Astrocyte (in vitro differentiated cells and primary cell): Measurements from ENCODE around the gene LRMDA.

Source experiments
- EZH2 ChIP-seq: IDR thresholded peaks from 2 replicates; pipeline ENCODE4 v1.6.1; 2012; ENCODE audit warnings: mild to moderate bottlenecking, low read length, inconsistent platforms; ENCODE audit not compliant: insufficient read depth
- TF ChIP-seq, protein P1 (sequence below): IDR thresholded peaks from 2 replicates; pipeline ENCODE4 v1.5.1; 2011; ENCODE audit warnings: low read depth, mild to moderate bottlenecking, inconsistent platforms, low read length, moderate library complexity; ENCODE audit not compliant: insufficient read depth

GRCh38 chr10:75766106-75766505 is 334.7 kb downstream of the LRMDA start:
- TF ChIP-seq, protein P1, sequence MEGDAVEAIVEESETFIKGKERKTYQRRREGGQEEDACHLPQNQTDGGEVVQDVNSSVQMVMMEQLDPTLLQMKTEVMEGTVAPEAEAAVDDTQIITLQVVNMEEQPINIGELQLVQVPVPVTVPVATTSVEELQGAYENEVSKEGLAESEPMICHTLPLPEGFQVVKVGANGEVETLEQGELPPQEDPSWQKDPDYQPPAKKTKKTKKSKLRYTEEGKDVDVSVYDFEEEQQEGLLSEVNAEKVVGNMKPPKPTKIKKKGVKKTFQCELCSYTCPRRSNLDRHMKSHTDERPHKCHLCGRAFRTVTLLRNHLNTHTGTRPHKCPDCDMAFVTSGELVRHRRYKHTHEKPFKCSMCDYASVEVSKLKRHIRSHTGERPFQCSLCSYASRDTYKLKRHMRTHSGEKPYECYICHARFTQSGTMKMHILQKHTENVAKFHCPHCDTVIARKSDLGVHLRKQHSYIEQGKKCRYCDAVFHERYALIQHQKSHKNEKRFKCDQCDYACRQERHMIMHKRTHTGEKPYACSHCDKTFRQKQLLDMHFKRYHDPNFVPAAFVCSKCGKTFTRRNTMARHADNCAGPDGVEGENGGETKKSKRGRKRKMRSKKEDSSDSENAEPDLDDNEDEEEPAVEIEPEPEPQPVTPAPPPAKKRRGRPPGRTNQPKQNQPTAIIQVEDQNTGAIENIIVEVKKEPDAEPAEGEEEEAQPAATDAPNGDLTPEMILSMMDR = no peak
- TF ChIP-seq EZH2 = no peak
